Hepatic stellate cell (primary cell): Measurements from ENCODE around the gene NPEPL1.

Source experiments
- DNase-seq: peaks from one replicate; pipeline ENCODE4 v3.0.0; 2011; ENCODE audit warnings: low spot score

The NPEPL1 gene

DNA sequence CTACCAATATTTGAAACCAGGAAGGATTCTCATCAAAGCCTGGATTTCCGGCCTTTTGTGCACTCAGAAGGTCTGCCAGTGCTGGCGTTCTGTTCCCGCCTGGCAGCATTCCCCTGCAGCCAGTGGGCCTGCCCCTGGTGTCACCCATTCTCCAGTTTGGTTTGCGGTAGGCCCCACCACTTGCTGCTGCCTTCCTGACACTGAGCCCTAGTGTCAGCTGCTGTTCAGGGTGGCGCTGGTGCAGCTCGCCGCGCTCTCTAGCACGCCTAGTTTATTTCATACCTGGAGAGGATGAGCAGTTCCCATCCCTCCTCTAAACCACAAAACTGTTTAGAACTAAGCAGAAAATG, 9.5 kb downstream of the NPEPL1 start:
- DNase-seq: no peak

DNA sequence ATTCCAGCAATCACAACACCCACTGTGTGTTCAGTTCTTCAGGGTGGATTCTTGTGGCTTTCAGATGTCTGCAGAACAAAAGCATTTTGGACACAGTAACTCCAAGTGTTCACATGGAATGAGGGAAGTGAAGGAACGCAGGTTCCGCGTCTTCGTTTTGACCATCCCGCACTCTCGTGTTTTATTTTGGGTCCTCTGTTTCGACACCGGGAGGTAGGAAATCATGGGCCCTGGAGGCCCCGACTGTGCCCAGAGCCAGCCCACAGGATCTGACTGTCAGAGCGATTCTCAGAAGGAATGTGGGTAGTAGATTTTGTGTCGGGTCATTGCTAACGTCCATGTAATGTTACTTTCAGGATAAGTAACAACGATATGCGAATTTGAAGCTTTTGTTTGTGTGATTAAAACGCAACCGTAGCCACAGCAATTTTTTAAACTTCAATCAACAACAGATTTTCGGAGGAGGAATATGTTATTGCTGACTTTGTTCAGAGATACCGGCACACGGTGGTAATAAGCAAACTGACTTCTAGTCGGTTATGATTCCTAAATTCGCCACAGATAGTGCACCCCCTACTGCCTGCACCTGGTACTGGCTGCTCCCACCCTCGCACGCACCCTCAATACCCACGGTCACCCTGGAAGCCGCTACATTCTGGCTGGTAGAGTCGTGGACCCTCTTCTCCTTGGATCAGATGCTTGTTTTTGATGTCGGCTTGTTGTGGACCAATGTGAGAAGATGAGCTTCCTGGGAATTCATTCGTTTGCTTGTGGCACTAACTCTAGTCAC, 10.5 kb downstream of the NPEPL1 start:
- no peak for DNase-seq

DNA sequence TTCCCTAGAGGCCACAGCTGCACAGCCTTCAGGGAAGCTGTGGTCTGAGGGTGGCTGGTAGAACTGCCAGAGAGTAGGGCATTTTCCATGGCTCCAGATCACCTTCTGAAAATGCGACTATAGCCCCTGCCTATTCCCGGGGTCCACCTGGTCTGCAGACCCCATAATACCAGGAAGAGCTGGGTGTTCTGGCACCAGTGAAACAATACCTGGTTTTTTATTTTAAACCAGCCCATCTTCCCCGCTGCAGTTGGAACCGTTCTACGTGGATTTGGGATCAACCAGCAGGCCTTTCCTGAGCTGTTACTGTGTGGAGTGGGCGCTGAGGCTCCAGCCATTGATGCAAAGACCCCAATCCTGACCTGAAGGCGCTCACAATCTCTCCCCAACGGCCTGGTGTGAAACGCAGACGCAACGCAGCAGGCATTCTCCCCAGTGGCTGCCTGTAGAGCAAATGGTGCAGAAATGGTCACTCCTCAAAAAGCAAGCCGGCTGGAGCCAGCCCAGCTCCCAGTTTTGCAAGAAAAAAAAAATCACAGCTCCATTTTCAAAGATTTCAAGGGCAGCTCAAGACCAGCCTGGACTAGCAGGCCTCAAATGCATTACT, 11.3 kb downstream of the NPEPL1 start:
- no peak for DNase-seq

DNA sequence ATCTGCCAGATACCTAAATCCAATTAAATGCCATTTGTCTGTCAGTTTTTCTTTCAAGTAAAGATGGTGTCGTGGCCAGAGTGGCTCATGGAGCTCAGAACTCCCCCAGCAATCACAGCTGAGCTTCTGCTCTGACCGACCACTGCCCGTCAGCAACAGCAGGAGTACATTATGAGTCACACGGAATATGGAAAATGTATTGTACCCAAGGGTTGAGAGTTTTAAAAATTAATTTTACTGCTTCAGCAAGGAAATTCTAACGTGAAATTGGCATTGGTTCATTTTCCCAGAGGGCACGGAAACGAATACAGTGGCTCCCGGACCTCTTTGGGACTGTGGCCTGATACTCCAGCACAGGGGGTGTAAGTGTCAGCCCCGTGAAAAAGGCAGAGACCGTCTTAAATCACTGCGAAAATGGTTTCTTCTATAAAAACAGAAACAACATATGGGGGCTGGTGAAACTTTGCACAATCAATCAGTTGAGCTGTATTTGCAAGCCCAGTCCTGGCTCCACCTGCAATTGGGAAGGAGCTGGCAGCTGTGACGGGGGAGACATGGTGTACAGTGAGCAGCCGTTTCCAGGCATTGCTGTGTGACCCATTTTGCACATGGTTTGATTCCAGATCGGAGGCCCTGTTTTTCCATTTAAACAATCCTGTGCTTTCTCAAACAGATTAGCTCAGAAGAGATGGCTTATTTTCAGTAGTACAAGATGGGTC, 12.8 kb downstream of the NPEPL1 start:
- no peak for DNase-seq

GRCh38 chr20:58706150-58706892, 13.7 kb downstream of the NPEPL1 start:
- DNase-seq: no peak

DNA sequence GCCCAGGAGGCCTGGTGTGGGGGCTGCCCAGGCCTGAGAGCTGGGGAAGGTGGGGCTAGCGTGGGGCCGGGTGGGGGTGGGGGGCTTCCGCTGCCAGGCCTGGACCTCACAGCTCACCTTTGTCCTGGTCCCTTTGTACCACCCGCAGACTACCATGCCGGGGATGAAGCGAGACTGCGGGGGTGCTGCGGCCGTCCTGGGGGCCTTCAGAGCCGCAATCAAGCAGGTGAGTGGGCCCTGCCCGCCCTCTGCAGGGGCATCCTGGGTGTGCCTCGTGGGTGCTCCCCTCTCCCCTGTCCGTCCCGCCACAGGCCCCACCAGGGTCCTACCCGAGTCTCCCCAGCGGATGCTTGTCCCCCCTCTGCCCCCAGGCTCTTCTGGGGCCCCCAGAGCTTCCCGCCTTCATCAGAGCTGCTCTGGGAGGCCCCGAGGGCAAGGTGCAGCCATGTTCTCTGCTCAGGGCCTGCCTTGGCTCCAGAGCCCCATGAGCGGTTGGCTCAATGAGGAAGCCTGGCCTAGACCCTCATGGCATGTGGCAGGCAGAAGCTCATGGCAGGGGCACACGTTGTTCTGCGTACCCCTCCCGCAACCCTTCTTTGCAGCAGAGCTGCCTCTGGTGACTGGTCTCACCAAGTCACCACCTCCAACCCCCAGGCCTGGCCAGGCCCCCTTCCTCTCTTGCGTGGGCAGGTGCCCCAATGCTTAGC, 14.5 kb downstream of the NPEPL1 start:
- DNase-seq: no peak

DNA sequence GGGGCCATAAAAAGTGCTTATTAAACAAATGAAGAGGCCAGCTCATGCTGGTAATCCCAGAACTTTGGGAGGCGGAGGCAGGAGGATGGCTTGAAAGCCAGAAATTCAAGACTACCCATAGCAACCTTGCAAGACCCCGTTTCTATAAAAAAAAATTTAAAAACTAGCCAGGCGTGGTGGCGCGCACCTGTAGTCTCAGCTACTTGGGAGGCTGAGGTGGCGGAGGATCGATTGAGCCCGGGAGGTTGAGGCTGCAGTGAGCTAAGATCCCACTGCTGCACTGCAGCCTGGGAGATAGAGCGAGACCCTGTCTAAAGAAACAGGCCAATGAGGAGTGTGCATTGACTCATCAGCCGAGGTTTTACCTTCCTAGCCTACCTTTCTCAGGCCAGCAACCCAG, 15.2 kb downstream of the NPEPL1 start:
- no peak for DNase-seq

DNA sequence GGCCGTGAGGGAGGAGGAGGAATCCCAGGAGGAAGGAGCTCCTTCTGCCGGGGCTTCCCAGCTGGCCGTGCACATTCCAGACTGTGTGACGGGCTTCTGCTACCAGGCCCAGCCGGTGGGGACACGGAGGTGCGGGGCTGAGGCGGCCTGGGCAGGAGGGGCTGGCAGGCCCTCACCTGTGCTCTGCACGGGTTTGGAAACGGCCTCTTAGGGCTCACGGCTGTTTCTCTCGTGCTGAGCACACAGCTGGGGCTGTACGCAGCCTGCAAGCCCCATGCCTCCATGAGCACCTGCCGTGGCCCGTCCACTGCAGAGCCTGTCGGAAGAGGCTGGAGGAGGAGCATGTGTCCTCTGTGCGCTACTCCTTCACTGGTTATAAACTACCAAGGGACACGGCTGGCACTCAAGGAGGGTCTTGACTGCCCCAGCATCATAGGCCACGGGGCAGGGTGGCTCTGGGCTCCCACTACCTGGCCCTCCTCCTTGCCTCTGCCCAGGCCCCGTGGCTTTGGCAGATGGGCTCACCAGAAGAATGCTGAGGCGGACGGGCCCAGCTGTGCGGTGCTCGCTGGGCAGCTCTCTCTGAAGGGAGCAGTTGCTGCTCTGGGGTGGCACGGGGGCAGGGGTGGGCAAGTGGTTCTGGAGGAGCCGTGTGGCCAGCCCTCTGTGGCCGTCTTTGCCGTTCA, 15.8 kb downstream of the NPEPL1 start:
- no peak for DNase-seq

DNA sequence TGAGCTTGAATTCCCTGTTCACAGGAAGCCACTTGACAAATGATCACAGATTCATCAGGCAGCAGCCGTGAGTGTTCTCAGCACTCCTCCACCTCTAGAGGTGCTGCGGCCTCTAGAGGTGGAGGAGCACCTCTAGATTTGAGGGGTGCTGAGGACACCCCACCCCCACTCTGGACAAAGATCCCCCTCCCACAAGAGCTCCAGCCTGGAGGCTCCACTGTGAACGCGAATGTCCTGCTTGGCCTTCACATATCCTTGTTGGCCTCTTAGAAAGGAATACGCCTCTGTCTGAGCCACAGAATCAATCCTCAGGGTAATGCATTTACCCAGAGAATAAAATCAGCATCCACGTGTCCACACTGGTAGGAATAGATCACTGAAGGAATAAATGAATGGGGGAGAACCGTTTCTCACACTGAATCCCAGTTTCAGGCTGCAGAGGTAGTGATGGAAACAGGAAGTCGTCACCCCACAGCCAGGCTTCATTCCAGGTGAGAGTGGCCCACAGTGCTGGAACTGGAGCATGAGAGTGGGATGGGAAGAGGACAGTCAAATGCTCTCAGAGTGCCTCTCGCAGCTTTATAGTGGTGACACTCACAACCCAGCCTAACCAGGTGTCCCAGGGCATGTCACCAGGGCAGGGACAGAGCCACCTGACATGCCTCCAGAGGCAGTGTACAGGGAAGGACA, 16.6 kb downstream of the NPEPL1 start:
- DNase-seq: no peak

GRCh38 chr20:58709703-58710039, 17.1 kb downstream of the NPEPL1 start:
- no peak for DNase-seq

DNA sequence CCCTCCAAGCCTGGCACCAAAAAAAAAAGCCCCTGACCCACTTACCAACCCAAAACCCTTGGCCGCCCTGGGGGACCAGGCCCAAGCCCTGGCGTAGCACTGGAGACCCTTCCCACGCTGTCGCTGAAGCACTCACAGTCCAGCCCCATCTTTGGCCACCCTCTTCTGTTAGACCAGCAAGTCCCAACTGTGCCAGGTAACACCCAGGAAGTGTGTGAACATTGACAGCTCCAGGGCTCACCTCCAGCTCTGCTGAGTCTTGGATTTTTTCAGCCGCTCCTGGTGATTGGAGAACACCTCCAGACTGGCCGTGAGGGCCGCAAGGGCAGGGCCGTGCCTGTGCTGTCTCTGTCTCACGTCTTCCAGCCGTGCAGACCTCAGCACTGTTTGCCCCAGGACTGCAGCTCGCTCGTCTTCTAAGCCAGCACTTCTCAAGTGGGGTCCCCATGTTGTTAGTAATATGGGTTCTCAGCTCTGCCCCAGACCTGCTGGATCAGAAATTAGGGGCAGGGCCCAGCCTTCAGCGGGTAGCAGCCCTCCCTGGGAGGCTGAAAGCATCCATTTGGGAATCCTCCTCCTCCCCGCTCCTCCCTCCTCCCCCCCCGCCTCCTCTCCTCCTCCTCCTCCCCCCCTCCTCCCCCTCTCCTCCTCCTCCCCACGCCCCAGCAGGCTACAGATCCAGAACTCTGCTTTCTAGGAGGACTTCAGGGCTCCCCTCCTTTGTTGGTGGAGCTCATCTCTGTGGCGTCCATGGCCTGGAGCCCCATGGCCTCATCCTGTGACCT, 18.1 kb downstream of the NPEPL1 start:
- no peak for DNase-seq

DNA sequence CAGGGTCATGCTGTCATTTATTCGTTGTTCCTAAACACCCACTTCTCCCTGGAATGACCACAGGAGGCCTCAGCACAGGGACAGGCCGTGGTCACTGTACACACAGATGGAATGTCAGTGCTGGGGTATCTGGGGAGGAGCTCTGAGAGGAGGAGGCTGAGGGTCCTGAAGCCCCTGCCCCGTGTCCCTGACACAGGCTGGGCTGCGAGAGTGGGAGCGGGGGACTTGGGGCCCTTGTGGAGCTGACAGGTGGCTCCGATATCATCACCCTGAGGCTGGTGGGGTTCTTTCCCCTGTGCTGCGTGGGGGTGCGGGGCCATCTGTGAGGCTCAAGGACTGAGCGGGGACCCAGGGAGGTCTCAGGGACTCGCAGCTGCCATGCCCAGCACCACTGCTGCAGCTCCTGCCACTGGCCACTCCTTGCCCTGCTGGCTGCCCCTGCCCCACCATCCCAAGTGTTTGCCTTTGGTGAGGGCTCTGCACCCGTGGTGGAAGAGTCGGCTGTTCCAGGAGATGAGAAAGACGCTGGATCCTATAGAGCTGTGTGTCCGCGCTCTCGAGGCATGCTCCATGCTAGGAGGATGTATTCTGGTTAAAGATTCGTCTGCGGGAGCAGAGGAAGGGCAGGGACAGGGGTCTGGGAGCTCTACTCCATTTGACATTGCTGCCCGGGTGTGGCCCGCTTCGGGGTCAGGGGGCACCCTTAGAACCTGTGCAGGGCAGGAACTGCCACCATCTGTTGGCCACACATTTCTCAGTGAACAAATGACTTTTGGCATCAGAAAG, 18.9 kb downstream of the NPEPL1 start:
- no peak for DNase-seq

DNA sequence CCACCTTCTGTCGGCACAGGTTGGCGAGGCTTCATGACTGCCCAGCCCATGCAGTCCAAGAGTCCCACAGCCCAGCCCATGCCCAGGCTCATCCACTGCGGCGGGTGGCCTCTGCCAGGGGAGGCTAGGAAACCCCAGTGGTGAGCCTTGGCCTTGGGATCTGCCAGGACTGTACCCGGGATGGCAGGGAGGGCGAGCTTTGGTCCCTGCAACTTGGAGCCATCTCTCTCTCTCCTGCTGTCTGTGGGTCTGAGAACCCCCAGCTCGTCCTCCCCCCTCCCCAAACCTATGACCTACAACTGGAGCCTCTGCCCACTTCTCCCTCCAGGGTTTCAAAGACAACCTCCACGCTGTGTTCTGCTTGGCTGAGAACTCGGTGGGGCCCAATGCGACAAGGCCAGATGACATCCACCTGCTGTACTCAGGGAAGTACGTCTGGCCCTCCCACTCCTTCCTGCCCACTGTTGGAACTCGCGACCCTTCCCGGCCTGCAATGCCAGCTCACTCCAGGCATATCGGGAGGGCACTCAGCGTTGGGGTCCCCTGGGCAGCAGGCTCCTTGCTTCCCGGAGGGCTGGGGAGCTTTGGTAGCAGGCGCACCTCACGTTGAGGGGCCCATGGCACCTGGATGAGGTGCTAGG, 19.7 kb downstream of the NPEPL1 start:
- no peak for DNase-seq

GRCh38 chr20:58712806-58713731, 20.5 kb downstream of the NPEPL1 start:
- no peak for DNase-seq

DNA sequence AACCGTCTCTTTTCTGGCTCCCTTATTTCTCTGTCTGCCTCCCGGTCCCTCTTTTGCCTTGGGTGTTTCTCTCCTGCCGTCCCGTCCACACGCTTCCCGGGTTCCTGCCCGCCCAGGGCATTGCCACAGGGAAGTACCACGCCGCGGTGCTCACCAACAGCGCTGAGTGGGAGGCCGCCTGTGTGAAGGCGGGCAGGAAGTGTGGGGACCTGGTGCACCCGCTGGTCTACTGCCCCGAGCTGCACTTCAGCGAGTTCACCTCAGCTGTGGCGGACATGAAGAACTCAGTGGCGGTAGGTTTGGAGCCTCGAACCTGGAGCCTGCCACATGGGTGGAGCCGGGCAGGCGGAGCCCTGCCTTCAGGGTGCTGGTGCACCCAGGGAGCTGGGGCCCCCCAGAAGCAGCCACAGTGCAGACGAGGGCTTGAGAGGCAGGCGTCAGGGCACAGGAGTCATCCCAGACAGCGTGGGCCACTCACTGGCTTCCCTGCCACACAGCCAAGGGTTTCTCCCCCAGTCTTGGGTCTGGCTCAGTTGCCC, 21.3 kb downstream of the NPEPL1 start:
- DNase-seq: peak; percentile 2

DNA sequence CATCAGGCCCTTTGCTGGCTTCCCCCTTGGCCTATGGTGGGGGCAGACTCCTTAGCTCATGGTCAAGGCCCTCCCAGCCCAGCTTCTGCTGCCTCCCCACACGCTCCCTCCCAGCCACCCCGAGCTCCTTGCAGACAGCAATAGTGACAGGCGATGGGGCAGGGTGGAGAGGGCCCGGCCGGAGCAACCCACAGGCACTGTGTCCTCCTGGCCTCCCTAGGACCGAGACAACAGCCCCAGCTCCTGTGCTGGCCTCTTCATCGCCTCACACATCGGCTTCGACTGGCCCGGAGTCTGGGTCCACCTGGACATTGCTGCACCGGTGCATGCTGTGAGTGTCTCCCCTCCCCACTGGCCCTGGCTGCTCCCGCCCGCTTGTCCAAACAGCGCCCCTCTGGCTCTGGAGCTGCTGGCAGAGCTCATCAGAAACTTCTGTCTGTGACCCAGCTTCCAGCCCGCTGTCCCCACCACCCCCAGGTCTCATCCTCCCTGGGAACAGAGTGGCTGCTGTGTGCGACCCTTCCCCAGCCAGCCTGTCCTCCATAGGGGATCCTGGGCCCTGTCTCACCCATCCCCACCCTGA, 21.8 kb downstream of the NPEPL1 start:
- peak; percentile 1 for DNase-seq

DNA sequence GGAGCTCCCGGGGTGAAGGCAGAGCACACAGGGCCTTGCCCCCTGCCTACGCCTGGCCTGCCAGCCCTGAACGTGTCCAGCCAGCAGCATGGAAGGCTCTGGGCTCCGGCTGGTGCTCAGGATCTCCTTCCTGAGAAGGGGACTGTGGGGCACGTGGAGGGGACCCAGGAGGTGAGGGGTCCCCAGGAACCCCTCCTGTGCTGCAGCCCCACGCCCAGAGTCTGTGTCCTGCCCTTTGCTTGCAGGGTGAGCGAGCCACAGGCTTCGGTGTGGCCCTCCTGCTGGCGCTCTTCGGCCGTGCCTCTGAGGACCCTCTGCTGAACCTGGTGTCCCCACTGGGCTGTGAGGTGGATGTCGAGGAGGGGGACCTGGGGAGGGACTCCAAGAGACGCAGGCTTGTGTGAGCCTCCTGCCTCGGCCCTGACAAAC, 22.3 kb downstream of the NPEPL1 start:
- no peak for DNase-seq
